HEK293T (cell line): ENCODE measurements around the gene PRDM15.
A peak's percentile ranks its signal among the peaks of the same experiment; 100 is the strongest.

Experiments used
- CTCF ChIA-PET: fragments of 350-600 bp; formaldehyde crosslinking; extraction: SDS; loops from one replicate; lab custom pipeline; 2021; ENCODE audit warnings: antibody characterized with exemption, inconsistent platforms; lab: Yijun Ruan, JAX
- POLR2A ChIA-PET: fragments of 350-600 bp; formaldehyde crosslinking; extraction: SDS; loops from one replicate; lab custom pipeline; 2020; ENCODE audit warnings: antibody characterized with exemption, inconsistent platforms; lab: Yijun Ruan, JAX
- DNase-seq: peaks from one replicate; pipeline ENCODE4 v3.0.0; 2012; ENCODE audit warnings: mixed read lengths; ENCODE audit errors: extremely low spot score
- ARNT ChIP-seq: fragments of 450-650 bp; IDR thresholded peaks from 2 replicates; pipeline ENCODE4 v1.6.1; 2017; ENCODE audit warnings: mild to moderate bottlenecking
- BHLHE40 ChIP-seq: fragments of 450-650 bp; IDR thresholded peaks from 2 replicates; pipeline ENCODE4 v1.6.1; 2016; ENCODE audit warnings: mild to moderate bottlenecking, moderate library complexity, borderline replicate concordance
- CTBP1 ChIP-seq: fragments of 450-650 bp; IDR thresholded peaks from 2 replicates; pipeline ENCODE4 v1.6.1; 2016; ENCODE audit warnings: borderline replicate concordance
- ELF4 ChIP-seq: fragments of 450-650 bp; IDR thresholded peaks from 2 replicates; pipeline ENCODE4 v1.6.1; 2017; ENCODE audit warnings: antibody characterized with exemption
- FOXA1 ChIP-seq: fragments of 450-650 bp; IDR thresholded peaks from 2 replicates; pipeline ENCODE4 v1.6.1; 2016; ENCODE audit warnings: mild to moderate bottlenecking
- FOXK2 ChIP-seq: fragments of 450-650 bp; IDR thresholded peaks from 2 replicates; pipeline ENCODE4 v1.6.1; 2016; ENCODE audit warnings: mild to moderate bottlenecking
- FOXM1 ChIP-seq: fragments of 450-650 bp; IDR thresholded peaks from 2 replicates; pipeline ENCODE4 v1.6.1; 2017; ENCODE audit warnings: mild to moderate bottlenecking, borderline replicate concordance
- HDGF ChIP-seq: fragments of 450-650 bp; IDR thresholded peaks from 2 replicates; pipeline ENCODE4 v1.6.1; 2017; ENCODE audit warnings: antibody characterized with exemption, borderline replicate concordance
- L3MBTL2 ChIP-seq: fragments of 450-650 bp; conservative IDR thresholded peaks from 2 replicates; pipeline ENCODE4 v1.6.1; 2016; ENCODE audit warnings: mild to moderate bottlenecking
- LEF1 ChIP-seq: fragments of 450-650 bp; IDR thresholded peaks from 2 replicates; pipeline ENCODE4 v1.6.1; 2017; ENCODE audit warnings: mild to moderate bottlenecking, borderline replicate concordance
- NFRKB ChIP-seq: fragments of 450-650 bp; IDR thresholded peaks from 2 replicates; pipeline ENCODE4 v1.6.1; 2016; ENCODE audit warnings: mild to moderate bottlenecking, moderate library complexity
- SP1 ChIP-seq: fragments of 450-650 bp; IDR thresholded peaks from 2 replicates; pipeline ENCODE4 v1.6.1; 2017
- SUZ12 ChIP-seq: fragments of 450-650 bp; IDR thresholded peaks from 2 replicates; pipeline ENCODE4 v1.6.1; 2016; ENCODE audit warnings: mild to moderate bottlenecking
- TARDBP ChIP-seq: fragments of 450-650 bp; IDR thresholded peaks from 2 replicates; pipeline ENCODE4 v1.6.1; 2016
- ZNF384 ChIP-seq: fragments of 450-650 bp; IDR thresholded peaks from 2 replicates; pipeline ENCODE4 v1.6.1; 2016
- TF ChIP-seq, protein P1 (sequence below): fragments of 450-650 bp; IDR thresholded peaks from 2 replicates; pipeline ENCODE4 v1.6.1; 2016

The PRDM15 gene

DNA sequence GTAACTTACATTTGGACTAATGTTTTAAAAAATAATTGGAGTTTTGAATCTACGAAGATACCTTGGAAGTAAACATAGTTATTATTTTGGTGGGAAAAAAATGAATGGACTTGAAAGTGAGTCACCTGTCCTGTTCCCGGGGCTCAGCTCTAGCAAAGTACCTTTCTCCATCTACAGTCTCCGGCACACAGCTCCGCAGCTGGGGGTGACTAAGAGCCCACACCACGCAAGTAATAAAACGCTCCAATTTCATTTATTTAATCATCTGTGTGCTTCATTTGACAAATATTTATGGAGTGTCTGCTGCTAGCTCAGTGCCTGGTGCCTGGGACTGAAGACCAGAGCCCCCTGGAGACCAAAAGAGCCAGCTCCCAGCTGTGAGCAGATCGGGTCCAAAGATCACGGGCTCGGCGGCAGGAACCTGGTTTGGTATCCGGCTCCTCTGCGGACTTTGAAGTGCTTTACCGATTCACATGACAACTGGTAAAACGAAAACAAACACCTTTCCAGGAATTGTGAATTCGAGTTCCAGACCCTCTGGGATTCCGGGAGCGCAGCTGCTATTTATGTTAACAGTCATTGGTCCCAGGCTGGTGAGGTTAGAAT, 110.6 kb downstream of the PRDM15 start:
- ChIA-PET POLR2A (interaction anchor here (0.9 to 1.9 kb wide), 4 partner anchors 9 to 156 kb away, joined by 3 to 9 read pairs (median 4); no protein-coding TSS in a partner anchor), CTCF (interaction anchor here (0.9 to 2.2 kb wide), 5 partner anchors 10 to 158 kb away, joined by 3 to 9 read pairs (median 3); no protein-coding TSS in a partner anchor)
- DNase-seq: no peak
- no peak for TF ChIP-seq ZNF384
- TF ChIP-seq SUZ12: no peak
- TF ChIP-seq L3MBTL2: 0 out of 2 replicates have a peak, but pooled peaks have one; percentile 1
- TF ChIP-seq FOXK2: no peak
- no peak for TF ChIP-seq ELF4
- TF ChIP-seq LEF1: no peak
- TF ChIP-seq FOXM1: no peak
- TF ChIP-seq, protein P1, sequence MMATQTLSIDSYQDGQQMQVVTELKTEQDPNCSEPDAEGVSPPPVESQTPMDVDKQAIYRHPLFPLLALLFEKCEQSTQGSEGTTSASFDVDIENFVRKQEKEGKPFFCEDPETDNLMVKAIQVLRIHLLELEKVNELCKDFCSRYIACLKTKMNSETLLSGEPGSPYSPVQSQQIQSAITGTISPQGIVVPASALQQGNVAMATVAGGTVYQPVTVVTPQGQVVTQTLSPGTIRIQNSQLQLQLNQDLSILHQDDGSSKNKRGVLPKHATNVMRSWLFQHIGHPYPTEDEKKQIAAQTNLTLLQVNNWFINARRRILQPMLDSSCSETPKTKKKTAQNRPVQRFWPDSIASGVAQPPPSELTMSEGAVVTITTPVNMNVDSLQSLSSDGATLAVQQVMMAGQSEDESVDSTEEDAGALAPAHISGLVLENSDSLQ: 0 out of 2 replicates have a peak, but pooled peaks have one; percentile 13
- no peak for TF ChIP-seq ARNT
- no peak for TF ChIP-seq SP1
- no peak for TF ChIP-seq TARDBP

DNA sequence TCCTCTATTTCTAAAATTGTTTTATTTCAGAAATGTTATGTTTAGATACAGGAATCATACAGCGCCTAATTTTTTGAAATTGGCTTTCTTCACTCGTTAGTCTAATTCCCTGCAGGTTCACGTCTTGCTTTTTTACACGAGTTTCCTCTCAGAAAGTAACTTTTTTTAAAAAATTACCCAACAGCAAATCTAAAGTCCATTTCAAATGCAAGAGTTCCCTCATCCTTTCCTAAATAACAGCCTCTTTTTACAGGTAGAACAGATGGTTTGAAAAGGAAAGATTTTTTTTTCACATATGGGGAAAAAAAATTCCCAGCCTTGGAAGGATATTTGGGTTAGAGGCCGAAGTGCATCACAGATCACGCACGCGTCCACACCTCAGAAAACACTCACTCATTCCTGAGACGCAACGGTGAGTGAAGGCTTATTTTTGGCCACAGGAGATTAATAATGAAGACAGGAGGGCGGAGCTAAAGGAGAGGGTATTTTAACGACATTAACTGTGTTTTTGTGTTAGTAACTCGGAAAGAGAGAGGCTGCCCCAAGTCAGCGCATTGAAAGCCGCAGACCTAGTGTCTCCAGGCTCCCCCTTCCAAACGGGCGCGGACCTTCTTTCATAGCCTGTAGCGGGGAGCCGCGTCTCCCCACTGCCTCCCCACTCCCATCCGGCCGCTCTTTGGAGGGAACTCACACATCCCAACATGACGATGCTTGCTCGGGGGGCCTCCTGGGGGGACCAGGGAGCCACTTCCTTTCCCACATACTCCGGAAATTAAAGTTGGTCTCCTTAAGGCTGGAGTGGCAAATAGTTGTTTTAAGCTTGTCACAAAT, 111.3 kb downstream of the PRDM15 start:
- POLR2A ChIA-PET: interaction anchor here (0.9 to 1.9 kb wide), 4 partner anchors 8 to 155 kb away, joined by 3 to 9 read pairs (median 4); no protein-coding TSS in a partner anchor
- no peak for DNase-seq
- TF ChIP-seq L3MBTL2: 0 out of 2 replicates have a peak, but pooled peaks have one; percentile 1
- TF ChIP-seq ELF4: no peak
- TF ChIP-seq FOXA1: no peak
- CTCF ChIA-PET: interaction anchor here (0.9 to 2.2 kb wide), 4 partner anchors 10 to 158 kb away, joined by 3 to 9 read pairs (median 3); no protein-coding TSS in a partner anchor

DNA sequence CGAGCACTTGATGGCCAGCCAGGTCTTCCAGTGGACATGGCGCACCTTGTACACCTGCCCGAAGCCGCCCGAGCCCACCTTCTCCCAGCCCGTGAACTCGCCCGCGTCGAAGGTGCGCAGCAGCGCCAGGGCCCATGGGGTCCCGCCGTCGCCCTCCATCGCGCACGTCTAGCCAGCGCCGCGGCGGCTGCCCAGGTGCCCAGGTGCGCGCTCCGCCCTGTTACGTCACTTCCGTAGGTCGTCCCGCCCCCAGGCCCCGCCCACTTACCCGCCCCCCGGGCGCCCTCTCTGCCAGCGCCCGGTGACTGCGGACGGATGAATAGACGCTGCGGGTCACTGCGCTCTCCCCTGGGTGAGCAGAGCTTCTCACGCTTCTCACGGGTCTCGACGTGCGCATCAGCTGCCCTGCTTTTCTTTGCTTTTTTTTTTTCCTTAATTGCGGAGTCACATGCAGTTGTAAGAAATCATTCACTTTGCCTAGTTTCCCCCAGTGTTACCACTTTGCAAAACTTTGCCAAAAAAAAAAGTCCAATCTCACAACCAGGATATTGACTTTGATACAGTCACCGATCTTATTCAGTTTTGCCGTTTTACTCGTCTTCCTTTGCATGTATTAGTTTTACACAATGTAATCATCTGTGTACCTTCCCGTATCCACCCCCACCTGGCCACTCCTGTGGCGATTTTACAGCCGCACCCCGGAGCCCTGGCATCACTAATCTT, 112.1 kb downstream of the PRDM15 start, which contains the start of gene RIPK4:
Gene RIPK4, minus strand, starts transcription at position 170 of the 723 bp plus-strand sequence. Its CDS starts 11 bp downstream, at position 159.
- DNase-seq: peak; percentile 88
- ChIA-PET POLR2A (interaction anchor here (1.9 kb wide), 2 partner anchors 14 to 154 kb away, joined by 6 to 9 read pairs; no protein-coding TSS in a partner anchor), CTCF (interaction anchor here (0.6 to 2.2 kb wide), 2 partner anchors 17 to 155 kb away, joined by 3 to 9 read pairs; no protein-coding TSS in a partner anchor)
- no peak for TF ChIP-seq ELF4
- TF ChIP-seq ZNF384: peak; percentile 2; the same call in 1 of the 2 replicates
- TF ChIP-seq CTBP1: 0 out of 2 replicates have a peak, but pooled peaks have one; percentile 35
- TF ChIP-seq BHLHE40: no peak
- TF ChIP-seq, protein P1: no peak
- TF ChIP-seq L3MBTL2: 0 out of 2 replicates have a peak, but pooled peaks have one; percentile 23

DNA sequence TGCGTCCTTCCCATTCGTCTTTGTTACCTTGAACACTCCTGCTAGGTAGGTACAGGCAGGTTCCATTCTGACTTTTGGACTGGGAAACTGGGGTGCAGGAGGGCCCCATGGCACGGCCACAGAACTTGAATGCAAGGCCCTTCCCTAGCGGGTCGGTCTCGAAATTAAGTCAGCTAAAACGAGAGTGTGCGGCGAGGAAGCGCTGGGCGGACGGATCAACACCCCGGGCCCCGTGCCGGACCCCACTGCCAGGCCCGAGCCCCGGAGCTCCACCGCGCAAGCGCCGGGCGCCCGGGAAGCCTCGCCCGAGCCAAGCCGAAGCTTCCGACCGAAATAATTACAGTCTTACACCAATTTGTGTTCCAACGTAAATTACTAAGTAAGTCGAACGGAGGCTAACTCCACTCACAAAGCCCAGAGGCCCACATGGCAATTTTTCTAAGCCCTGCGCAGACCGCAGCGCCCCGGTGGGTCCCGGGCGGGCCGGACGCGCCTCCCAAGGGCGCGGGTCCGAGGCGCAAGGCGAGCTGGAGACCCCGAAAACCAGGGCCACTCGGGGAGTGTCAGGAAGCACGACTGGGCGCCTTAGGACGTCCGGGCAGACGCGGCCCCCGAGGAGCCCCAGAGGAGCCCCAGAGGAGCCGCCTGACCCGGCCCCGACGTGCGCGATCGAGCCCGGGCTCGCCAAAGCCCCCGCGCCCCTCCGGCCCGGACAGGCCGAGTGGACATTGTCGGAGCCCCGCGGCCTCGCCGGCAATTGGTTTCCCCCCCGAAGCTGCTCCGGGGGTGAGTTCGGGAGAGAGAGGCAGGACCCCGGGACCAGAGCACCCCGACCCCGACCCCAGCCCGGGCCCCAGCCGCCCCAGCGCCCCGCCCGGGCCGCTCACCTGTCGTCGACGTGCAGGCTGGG, 112.9 kb downstream of the PRDM15 start:
- TF ChIP-seq FOXA1 (no peak), FOXK2 (no peak), CTBP1 (no peak), SUZ12 (no peak), LEF1 (no peak), SP1 (no peak), FOXM1 (no peak), TARDBP (no peak), L3MBTL2 (no peak), ZNF384 (no peak), HDGF (no peak), ELF4 (no peak), NFRKB (no peak), BHLHE40 (no peak), ARNT (no peak)
- TF ChIP-seq, protein P1: no peak
- CTCF ChIA-PET: interaction anchor here (0.6 to 0.7 kb wide), 2 partner anchors 16 to 154 kb away, joined by 3 read pairs; no protein-coding TSS in a partner anchor
- POLR2A ChIA-PET: interaction anchor here (0.9 to 1.0 kb wide), 2 partner anchors 12 to 14 kb away, joined by 3 to 4 read pairs; no protein-coding TSS in a partner anchor
- no peak for DNase-seq

DNA sequence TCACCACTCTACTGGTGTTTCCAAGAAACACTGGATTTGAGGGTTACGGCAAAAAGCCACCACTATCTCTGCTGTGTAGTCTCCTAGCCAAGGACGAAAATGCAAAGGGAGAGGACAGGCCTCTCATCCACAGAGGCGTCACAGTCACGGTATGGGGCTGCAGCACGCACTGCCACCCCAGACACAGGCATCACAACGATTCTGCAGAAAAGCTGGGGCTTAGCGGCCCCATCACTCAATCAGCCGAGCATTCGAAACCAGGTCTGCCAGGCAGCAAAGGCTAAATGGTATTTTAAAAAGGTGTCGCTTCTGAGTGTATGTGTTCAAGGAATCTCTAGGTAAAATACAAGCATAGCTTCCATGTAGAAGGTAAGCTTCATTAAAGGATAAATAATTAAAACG, 113.7 kb downstream of the PRDM15 start:
- no peak for DNase-seq
- TF ChIP-seq TARDBP: no peak
- no peak for TF ChIP-seq SUZ12
- TF ChIP-seq HDGF: no peak
- TF ChIP-seq FOXK2: no peak
- TF ChIP-seq L3MBTL2: no peak
- TF ChIP-seq SP1: no peak
- no peak for TF ChIP-seq ELF4
- no peak for TF ChIP-seq LEF1
- no peak for TF ChIP-seq NFRKB
- no peak for TF ChIP-seq FOXA1
- TF ChIP-seq FOXM1: no peak
- TF ChIP-seq, protein P1: no peak
- no peak for TF ChIP-seq ZNF384
- no peak for TF ChIP-seq BHLHE40
- no peak for TF ChIP-seq CTBP1
- no peak for TF ChIP-seq ARNT
- ChIA-PET CTCF (interaction anchor here (0.7 to 1.8 kb wide), 2 partner anchors 153 kb away, joined by 3 to 6 read pairs; no protein-coding TSS in a partner anchor), POLR2A (interaction anchor here (1.0 kb wide), 1 partner anchor 13 kb away, joined by 4 read pairs; no protein-coding TSS in a partner anchor)
